Heart right ventricle (tissue), 16 donors: ENCODE results near the gene HYAL1. TPM values are rescaled to one million over a fixed set of nuclear protein-coding genes. Genes with fewer than 3 reads are reported as not detected.
A peak's percentile ranks its signal among the peaks of the same experiment; 100 is the strongest.

Experiments
- ATAC-seq, 8 donors: fragments of 200-7000 bp; cut with Tn5 transposase; one replicate each; pipeline ENCODE4 v1.9.1; 2020; ENCODE audit warnings: mild to moderate bottlenecking in 8 of 8, moderate library complexity in 8 of 8, moderate number of reproducible peaks in 1 of 8
- DNase-seq, 2 donors: peaks; one replicate each; pipeline ENCODE4 v3.0.0-alpha.2; 2020
- H3K27ac ChIP-seq, 10 donors: fragments of 200-600 bp; sonication (generic) in 2 of 10; one replicate each; pipeline versions ENCODE4 v1.5.0 to v1.8.0; 2020 to 2022; ENCODE audit warnings: mild to moderate bottlenecking in 3 of 10
- H3K27me3 ChIP-seq, 7 donors: fragments of 200-600 bp; one replicate each; pipeline ENCODE4 v1.8.0; 2021 to 2022; ENCODE audit warnings: mild to moderate bottlenecking in 2 of 7
- H3K36me3 ChIP-seq, 9 donors: fragments of 200-600 bp; sonication (generic) in 1 of 9; one replicate each; pipeline versions ENCODE4 v1.5.0 to v1.8.0; 2020 to 2022; ENCODE audit warnings: mild to moderate bottlenecking in 2 of 9
- H3K4me1 ChIP-seq, 9 donors: fragments of 200-600 bp; sonication (generic) in 1 of 9; one replicate each; pipeline versions ENCODE4 v1.5.0 to v1.8.0; 2020 to 2022; ENCODE audit warnings: mild to moderate bottlenecking in 4 of 9
- H3K4me3 ChIP-seq, 10 donors: fragments of 200-600 bp; sonication (generic) in 2 of 10; one replicate each; pipeline versions ENCODE4 v1.5.0 to v1.8.0; 2020 to 2022; ENCODE audit warnings: mild to moderate bottlenecking in 7 of 10, moderate library complexity in 2 of 10
- H3K9me3 ChIP-seq, 11 donors: fragments of 200-600 bp in 10 of 11; sonication (generic) in 2 of 11; one replicate each; pipeline versions ENCODE4 v1.5.0 to v1.8.0; 2013 to 2022; ENCODE audit warnings: mild to moderate bottlenecking in 2 of 11, control low read depth in 1 of 11, moderate library complexity in 1 of 11
- CTCF ChIP-seq, 9 donors: fragments of 200-600 bp; sonication (generic) in 2 of 9; IDR thresholded peaks; one replicate each; pipeline versions ENCODE4 v1.5.0 to v1.8.0; 2021 to 2022; ENCODE audit warnings: antibody characterized with exemption in 9 of 9, mild to moderate bottlenecking in 5 of 9, moderate library complexity in 1 of 9
- WGBS, 2 donors: extraction: QIAGEN DNeasy Blood & Tissue Kit; methylation state at CpG; one replicate each; pipeline ENCODE4 v1.1.7; 2013; ENCODE audit warnings: inconsistent platforms in 1 of 2; 5-methylcytosine and 5-hydroxymethylcytosine counted together
- intact Hi-C, 10 donors: fragments of 100-400 bp; cut with DNase I; formaldehyde crosslinking; loops; one replicate each; pipeline versions ENCODE4 v1.11.1 to v1.14.2; 2022
- polyA plus RNA-seq, 2 donors: library from polyadenylated mRNA; stranded (reverse); fragments of 200-250 nt; gene quantifications; one replicate each; pipeline ENCODE4 v1.2.3, GENCODE V29; 2013
- total RNA-seq, 10 donors: library from RNA; stranded (reverse); fragmentation: NEBNext Ultra II Directional in 3 of 10; extraction: Animal tissue kit (Norgen Biotek cat#: 25700) in 3 of 10; gene quantifications; one replicate each; pipeline versions ENCODE4 v1.2.1 to v1.2.4, GENCODE V29; 2021 to 2023
- donor health status: Arrhythmogenic right ventricular cardiomyopathy.
- donor health status: ischemic (EF 13 %, LVEDD 7.1; RV severe dilation, severe dysfunction).
- donor health status: healthy with polysubstance abuse.
- donor health status: DM: no; HTN: yes; CAD: no.
- donor health status: DM: no; HTN: no; CAD: no.
- donor health status: ischemic (EF 25% LVEDD 6.9; RV normal size, moderate dysfunction).
- donor health status: ischemic (EF 25% LVEDD 5.7; RV mildly dilated, moderate dysfunction).
- donor health status: healthy.
- donor health status: DM: yes; HTN: yes; CAD: no.
- donor health status: Ischemic cardiomyopathy.
- donor health status: ischemic (EF 35%, LVEDD 5.7; RV mildly dilated, moderate dysfunction).
- donor health status: nonischemic (EF 11% LVEDD 7.7; RV severe dilation, severe dysfunction).
- donor health status: DM: yes; HTN: yes; CAD: no.
- donor health status: PGD.
- donor health status: ischemic (EF 29% LVEDD 5.4; RV normal size, mild dysfunction).
- donor health status: nonischemic (EF 23%, LVEDD 6.1; RV moderate dilation, normal function).

Gene HYAL1
- total and polyA plus RNA-seq, 12 donors: 41.0 to 120 (median 66.7) TPM

GRCh38 chr3:50275141-50275995, 28.0 kb downstream of the HYAL1 start:
- H3K4me1 ChIP-seq: peaks cover 6 to 59% (median 36%) of the 10 kb centered on the region in 9 donors
- intact Hi-C loops: loop anchor here in 4 of 10 donors (2.0 to 10.0 kb wide), 3 partner anchors 49 to 151 kb away; no protein-coding TSS in a partner anchor
- DNase-seq: peak in 1 of 2 donors; percentile 17
- no peak for TF ChIP-seq CTCF (IDR thresholded peaks at IDR 0.05)
- ATAC-seq: no peak
- no peak overlapping the region for H3K27ac ChIP-seq
- H3K36me3 ChIP-seq: peaks cover 0 to 8% (median 0%) of the 10 kb centered on the region in 9 donors
- no peak overlapping the region for H3K4me3 ChIP-seq
- WGBS, 2 donors: 33 to 43% methylated on average over 64 to 65 of the region's 65 CpGs
- peaks cover 0 to 47% (median 10%) of the 10 kb centered on the region in 7 donors for H3K27me3 ChIP-seq
- H3K9me3 ChIP-seq: no peaks in the 10 kb centered on the region

GRCh38 chr3:50274371-50275104, 28.8 kb downstream of the HYAL1 start:
- no peak overlapping the region for H3K27ac ChIP-seq
- ATAC-seq (peak in 4 of 8 donors; percentile 6 to 32 (median 24)), DNase-seq (peak in 1 of 2 donors; percentile 65)
- H3K4me1 ChIP-seq: peaks cover 6 to 58% (median 36%) of the 10 kb centered on the region in 9 donors
- no peak overlapping the region for H3K4me3 ChIP-seq
- peak; percentile 59 to 80 (median 73) for TF ChIP-seq CTCF (IDR thresholded peaks at IDR 0.05)
- intact Hi-C loops: loop anchor here in 7 of 10 donors (2.0 to 10.0 kb wide), 7 partner anchors 47 to 152 kb away; partner anchors contain the start of genes GNAT1 (in 1 of the 7) and HYAL2 (in 1 of the 7)
- WGBS, 2 donors: 26 to 32% methylated on average over 26 of the region's 26 CpGs
- peaks cover 0 to 47% (median 10%) of the 10 kb centered on the region in 7 donors for H3K27me3 ChIP-seq
- peaks cover 0 to 8% (median 0%) of the 10 kb centered on the region in 9 donors for H3K36me3 ChIP-seq
- H3K9me3 ChIP-seq: no peaks in the 10 kb centered on the region

- H3K4me3 ChIP-seq: peak overlapping the region in 9 of 10 donors; percentile 18 to 54 (median 38)
- H3K4me1 ChIP-seq: peaks cover 5 to 60% (median 39%) of the 10 kb centered on the region in 9 donors
- no peak for TF ChIP-seq CTCF (IDR thresholded peaks at IDR 0.05)
- intact Hi-C loops: loop anchor here (1.0 to 10.0 kb wide), 14 partner anchors 46 to 155 kb away; partner anchors contain the start of genes GNAT1 (in 1 of the 10) and HYAL2 (in 1 of the 10)
- H3K27ac ChIP-seq: peak overlapping the region in 1 of 10 donors; percentile 41
- H3K27me3 ChIP-seq: peaks cover 0 to 47% (median 10%) of the 10 kb centered on the region in 7 donors
- H3K36me3 ChIP-seq: peaks cover 0 to 8% (median 0%) of the 10 kb centered on the region in 9 donors
- peak in 1 of 8 donors; percentile 2 for ATAC-seq
- DNase-seq: no peak
- H3K9me3 ChIP-seq: no peaks in the 10 kb centered on the region
- WGBS, 2 donors: 48 to 66% methylated on average over 30 to 31 of the region's 31 CpGs
Measured at GRCh38 chr3:50273689-50274065, 29.7 kb downstream of the HYAL1 start.
